GM19023 (cell line): ENCODE data around the gene TUBA4B.

Experiments
- ATAC-seq: cut with Tn5 transposase; IDR thresholded peaks from one replicate; pipeline ENCODE4 v1.9.1; 2021; ENCODE audit warnings: mild to moderate bottlenecking, moderate library complexity; ENCODE audit not compliant: unreplicated experiment

TUBA4B gene

DNA sequence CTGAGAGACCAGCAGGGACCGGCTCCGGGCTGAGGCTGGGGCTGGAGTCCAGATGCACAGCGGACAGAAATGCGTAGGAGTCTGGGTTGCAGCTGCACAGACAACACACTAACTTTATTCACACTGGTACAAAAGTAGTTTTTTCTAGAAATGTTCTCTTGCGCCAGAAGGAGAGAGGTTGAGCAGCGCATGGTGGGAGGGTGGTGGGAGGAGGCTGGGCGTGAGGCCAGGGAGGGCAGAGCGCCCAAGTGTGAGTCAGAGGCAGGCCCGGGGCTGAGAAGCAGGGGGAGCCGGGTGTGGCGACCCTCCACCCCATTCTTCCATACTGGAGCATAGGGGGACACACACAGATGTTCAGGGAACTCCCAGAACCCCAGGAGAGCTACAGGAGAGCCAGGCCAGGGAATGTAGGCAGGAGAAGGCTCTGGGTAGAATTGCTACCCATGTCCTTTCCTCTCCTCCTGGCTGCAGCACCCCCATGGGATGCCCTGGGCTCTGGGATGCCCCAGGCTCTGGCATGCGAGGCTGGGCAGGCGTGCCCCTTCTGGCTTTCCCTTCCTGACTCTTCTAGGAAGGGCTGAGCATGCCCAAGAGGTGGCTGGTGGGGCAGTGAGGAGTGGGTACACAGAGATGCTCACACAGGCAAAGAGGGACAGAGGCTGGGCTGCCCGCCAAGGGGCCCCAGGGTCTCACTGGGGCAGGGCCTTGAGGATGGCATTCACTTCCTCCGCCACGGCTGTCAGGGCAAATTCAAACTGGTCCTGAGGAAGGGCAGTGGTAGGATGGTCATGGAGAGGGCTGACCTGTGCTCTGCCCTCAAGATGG lies 36.7 kb downstream of the TUBA4B start:
- ATAC-seq = no peak

DNA sequence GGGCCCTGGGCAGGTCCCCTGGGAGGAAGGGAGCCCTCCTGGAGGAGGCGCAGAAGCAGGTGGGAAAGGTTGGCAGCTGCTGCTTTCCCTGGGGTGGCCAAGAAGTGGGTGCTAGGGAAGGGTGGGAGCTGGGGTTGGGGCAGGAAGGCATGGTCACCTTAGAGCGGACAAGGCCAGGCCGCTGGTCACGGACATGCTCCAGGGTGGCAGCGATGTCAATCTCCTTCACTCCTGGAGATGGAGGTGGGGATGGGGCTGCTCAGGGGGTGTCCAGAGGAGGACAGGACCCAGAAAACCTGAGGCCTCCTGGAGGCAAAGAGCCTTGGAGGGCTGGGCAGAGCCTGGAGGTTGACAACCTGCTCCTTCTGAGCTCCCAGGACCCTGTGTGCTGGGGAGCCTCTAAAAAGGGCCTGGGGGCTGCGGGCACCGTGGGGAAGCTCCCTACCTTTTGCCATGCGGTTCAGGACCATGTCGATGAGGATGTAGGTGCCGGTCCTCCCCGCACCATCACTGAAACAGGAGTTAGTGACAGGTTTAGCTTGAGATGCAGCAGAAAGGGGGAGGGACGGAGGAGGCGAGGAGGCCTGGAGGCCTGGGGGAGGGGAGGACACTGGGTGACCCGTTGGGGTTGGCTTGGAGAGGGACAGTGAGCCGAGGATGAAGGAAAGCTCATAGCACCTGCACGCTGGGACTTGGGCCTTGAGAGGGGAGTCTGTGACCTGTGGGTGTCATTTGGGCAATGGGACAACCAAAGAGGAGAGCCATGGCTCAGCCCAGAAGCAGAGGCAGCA lies 37.5 kb downstream of the TUBA4B start:
- no peak for ATAC-seq

DNA sequence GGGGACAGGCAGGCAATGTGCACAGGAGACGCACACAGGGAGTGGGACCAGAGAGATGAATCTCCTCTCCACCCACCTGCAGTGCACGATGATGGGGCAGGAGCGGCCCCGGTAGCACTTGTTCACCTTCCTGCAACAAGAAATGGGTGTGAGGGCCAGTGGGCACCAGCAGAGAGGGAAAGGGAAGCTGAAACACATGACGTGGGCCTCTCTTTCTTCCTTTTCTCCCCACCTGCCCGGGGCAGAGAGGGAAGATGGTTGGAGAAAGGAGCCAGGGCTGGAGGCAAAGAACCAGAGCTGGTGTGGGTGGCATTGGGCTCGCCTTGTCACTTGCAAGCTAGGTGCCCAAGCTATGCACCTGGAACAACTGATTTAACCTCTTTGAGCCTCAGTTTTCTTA lies 38.4 kb downstream of the TUBA4B start:
- ATAC-seq = no peak

DNA sequence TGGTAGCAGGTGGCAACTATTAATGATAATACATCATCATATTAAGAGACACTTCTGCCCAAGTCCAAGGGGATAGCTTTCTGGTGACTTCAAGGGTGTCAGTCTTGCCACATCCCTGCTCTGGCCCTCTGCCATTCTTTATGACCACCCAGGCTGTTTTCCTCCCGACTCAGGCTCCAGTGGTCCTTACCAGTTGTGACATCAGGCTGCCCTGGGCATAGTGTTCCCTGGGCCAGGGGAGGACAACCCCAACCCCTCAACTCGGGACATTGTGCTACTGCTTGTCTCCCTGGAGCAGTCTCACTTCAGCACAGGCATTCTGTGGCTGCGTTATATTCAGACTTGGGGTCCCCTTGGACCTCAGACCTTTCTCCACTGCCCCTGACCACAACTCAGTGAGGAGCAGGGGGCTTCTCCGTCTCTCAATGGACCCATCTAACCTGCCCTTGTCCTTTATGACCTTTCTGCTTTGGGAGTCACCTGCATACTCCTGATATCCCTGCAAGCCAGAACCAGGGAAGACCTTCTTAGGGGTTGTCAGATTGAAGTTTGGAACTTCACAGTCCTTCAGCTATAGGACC lies 39.0 kb downstream of the TUBA4B start:
- ATAC-seq = no peak

DNA sequence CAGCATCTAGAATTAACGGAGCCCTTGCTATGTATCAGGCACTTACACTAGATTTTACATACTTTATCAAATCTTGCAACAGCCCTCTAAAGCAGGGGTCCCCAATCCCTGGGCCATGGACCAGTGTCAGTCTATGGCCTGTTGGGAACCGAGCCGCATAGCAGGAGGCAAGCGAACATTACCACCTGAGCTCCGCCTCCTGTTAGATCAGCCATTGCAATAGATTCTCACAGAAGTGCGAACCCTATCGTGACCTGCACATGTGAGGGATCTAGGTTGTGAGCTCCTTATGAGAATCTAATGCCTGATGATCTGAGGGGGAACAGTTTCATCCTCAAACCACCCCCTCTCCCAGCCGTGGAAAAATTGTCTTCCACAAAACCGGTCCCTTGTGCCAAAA lies 39.6 kb downstream of the TUBA4B start:
- ATAC-seq = no peak

DNA sequence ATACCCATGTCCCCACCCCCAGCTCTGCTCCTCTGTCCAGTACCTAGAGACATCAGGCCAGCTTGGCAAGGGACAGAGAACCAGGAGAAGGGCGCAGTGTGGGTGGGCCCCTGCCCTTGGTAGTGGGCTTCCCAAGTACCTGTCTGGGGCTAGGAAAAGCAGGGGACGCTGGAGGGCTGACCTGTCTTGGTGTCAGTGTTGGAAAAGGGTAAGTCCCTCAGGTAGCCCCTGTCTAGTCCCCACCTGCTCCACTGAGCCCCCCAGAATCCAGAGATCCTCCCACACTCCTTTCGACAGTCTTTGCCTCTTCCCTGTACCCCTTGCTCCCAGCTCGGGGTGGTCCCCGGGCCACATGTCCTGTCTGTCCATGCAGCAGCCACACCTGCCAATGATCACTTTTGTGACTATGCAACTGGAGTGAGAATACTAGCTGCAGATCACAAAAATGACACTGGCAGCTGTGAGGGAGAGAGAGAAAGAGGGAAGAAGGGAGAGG lies 40.7 kb downstream of the TUBA4B start:
- no peak for ATAC-seq

DNA sequence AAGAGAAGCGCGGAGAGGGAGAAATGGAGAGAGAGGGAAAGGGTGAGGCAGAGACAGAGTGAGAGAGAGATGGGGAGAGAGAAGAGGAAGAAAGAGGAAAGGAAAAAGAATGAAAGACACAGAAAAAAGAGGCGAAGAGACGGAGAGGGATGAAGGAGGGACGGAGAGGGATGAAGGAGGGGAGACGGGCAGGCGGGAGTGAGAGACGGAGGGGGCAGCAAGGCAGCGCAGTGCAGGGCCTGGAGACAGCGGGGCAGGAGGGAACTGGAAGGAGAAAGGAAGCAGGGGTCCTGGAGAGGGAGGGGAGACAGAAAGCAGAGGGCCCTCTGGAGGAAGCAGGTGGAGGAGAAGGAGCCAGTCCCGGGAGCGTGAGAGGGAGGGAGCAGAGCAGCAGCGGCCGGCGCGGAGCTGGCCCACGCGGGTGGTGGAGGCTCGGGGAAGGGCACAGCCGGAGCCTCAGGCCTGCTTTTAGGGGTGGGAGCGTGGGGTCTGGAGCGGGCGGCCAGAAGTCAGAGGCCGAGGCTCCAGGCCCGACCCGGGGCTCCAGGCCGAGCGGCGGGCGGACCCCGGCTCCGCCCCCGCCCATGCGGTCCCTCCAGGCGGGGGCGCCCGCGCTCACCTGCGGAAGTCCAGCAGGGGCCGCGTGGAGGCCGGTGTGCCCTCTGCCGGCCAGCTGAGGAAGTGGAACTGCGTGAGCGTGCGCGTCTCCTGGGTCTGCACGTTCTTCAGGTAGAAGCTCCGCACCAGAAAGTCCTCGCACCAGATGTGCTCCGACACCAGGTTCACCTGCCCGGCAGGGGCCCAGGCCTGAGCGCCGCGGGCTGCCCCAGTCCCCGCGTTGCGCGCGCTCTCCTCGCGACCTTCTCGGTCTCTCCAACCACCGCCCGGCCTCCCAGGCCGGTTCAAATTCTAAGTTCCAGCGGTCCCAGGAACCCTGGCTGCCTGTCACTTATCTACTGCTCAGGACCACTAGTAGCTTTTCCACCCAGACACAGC lies 41.6 kb downstream of the TUBA4B start:
- ATAC-seq = peak; percentile 85

DNA sequence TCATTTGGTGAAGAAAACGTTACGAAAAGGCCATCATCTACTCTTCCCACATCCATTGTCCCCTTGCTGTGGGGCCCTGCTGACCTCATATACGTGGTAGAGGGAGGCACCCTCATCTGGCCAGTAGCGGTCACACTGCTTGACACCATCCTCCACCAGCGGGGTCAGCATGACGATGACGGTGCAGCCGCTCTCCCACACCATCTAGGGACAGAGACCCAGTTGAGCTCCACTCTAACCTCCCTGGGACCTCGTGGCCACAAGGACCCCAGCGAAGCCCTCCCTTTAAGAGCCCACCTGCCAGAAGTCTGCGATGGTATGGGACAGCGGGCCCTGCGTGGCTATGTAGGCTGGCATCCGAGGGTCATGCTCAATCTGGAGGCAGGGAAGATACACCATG lies 43.1 kb downstream of the TUBA4B start:
- no peak for ATAC-seq

DNA sequence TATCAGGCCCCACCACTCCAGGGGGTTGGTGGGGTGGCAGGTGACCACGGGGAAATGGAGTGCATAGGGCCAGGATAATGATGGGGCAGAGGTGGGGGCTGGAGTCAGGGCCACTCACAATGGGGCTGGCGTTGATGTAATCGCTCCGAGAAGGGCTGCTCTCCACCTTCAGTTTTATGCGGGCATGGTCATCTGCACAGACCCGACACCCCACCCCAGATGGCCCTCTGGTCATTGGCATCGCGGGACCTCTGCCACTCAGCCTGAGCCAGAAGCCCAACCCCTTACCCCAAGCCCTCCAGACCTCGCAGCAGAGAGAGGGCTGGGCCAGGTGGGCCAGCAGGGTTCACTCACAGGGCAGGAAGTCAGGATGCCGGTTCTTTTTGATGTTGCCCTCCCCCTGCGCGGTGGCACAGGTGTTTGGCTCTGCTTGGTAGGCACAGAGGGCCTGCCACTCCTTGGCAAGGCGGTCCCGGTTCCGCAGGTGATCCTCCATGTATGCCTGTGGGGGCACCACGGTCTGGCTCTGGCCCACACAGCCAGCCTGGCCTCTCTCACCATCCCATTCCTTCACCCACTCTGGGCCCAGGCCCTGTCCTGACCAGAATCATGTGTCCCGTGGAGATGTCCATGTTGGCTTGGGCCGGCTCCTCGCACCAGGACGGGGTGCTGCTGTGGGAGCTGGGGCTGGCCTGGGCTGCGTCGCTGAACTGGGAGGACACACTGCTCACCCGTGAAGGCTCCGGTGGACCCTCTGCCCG lies 43.8 kb downstream of the TUBA4B start:
- no peak for ATAC-seq

DNA sequence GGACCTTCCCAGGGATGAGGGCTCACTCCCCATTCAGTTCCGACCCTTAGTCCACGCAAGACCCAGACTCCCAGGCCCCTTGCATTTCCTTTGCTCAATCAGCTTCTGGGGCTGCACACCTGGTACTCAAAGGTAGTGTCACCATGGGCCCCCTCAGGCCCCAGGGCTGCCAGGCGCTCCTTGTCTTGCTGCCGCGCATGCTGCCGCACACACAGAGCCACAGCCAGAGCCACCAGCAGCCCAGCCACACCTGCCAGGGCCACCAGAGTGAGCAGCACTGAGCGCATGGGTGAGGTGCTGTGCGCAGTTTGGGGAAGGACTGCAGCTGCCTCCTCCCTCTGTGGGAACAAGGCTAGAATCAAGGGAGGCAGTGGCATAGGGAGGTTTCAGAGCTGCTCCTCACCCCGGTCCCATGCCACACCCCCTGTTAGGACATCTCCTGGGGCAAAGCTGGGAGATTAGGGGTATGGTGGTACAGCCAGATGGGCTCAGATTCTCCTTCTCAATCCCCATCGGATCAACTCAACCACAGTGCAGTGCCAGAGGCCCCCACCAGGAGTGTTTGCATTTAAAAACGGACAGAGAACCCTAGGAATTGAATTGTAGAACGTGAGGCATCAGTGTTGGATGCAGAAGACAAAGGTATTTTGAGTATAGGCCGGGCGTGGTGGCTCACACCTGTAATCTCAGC lies 44.9 kb downstream of the TUBA4B start:
- ATAC-seq = no peak

DNA sequence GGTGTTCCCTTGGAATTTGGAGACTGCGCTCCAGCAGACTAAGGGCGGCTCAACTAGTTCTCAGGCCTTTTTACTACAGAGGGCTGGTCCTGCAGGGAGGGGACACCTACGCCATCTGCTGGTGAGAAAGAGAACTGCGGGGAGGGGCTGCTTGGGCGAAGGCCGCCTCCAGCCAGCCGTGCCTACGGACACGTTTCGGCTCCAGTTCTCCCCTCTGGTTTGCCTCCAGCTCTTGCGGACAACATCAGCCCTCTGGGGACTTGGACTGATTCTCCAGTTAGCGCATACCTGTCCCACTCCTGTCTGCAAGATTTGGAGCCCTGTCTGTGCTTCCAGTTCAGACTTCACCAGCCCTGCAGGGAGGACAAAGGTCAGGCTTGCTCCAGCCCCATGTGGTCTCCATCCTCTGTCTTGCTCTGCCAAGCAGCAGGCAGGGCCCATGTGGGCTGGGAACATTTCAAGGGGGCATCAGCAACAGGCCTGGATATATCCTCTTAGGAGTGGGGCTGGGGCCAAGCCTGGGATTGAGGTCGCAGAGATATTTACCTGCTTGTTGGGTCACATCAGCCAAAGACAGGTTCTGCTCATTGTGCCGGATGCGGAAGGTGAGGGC lies 45.8 kb downstream of the TUBA4B start:
- peak; percentile 51 for ATAC-seq

DNA sequence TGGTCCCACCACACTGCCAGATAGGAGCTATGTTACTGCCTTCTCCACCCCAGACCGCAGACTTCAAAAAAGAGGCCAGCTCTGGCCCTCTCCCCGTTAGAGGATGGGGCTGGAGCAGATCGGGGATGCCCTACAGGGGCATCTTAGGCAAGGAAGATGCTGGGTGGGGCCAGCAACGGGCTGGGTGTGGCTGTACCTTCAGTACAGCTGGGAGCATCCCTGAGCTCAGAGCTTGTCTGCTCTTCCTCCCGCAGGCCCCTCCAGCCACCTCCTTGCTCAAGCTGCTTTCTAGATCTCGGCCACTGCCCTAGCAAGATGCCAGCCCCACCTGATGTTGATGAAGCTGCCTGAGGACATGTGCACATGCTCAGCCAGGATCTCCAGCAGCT lies 46.3 kb downstream of the TUBA4B start:
- no peak for ATAC-seq

DNA sequence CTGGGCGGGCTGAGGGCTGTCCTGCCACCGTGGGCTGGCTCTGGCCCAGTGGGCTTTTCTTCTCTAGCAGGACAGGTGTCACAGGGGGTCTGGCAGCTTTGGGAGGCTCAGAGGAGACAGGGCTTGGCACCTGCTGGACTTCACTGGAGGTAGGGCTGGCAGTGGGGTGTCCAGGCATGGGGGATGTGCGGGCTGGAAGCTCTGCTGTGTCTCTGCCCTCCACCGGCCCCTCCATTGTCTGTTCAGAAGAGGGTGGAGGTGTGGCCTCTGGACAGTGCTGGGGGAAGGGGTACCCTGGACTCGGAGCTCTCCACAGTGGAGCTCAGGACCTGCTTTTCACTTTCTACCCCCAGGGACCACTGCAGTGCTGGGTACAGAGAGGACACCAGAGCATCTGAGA lies 47.0 kb downstream of the TUBA4B start:
- no peak for ATAC-seq

DNA sequence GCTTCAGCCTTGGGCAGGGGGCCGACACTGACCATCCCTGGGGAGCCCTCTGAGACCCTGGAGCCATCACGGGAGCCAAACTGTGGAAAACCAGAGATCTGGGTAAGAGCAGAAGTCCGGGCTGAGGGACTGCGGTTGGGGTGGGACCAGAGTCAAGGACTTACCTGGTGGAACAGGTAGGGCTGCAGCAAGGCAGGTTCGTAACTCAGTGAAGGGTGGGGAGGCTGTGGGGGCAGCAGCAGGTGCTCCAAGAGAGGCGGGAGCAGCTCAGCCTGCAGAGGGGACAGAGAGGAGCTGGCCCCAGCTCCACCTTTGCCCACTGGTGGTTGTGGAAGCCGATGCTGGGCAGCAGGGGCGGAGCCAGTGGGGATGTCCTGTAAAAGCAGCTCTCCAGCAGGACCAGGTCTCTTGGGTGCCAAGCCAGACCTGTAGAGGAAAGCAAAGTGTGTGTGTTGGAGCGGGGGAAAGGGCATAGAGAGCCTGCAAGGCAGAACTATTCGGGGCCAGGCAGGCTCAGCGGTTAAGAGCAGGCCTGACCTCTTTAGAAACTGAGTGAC lies 49.4 kb downstream of the TUBA4B start:
- ATAC-seq = no peak

DNA sequence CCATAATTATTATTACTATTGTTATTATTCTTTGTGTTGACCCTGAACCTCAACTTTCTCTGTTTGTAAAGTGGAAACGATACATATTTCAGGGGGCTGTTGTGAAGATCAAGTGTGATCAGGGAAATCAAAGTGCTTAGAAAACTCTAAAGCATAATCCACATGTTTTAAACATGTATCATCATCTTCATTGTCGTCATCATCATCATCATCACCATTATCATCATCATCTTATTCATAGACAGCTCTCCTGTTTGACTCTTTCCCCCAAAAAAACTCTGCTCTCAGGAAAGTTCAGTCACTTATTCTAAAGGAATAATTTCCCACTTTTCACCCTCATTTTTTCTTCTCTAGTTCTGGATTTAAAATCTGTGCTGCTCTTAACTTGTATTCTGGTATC lies 51.2 kb downstream of the TUBA4B start:
- ATAC-seq = no peak

DNA sequence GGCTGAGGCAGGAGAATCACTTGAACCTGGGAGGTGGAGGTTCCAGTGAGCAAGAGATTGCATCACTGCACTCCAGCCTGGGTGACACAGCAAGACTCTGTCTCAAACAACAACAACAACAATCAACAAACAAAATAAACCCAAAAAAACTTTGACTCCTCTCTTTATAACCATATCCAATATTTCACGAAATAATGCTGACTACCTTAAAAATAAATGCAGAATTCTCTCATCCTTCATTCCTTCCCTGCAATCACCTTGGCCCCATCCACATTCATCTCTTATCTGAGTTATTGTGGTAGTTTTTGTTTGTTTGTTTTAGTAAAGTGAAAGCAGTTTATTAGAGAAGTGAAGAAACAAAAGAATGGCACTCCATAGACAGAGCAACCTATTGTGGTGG lies 53.0 kb downstream of the TUBA4B start:
- ATAC-seq = no peak

DNA sequence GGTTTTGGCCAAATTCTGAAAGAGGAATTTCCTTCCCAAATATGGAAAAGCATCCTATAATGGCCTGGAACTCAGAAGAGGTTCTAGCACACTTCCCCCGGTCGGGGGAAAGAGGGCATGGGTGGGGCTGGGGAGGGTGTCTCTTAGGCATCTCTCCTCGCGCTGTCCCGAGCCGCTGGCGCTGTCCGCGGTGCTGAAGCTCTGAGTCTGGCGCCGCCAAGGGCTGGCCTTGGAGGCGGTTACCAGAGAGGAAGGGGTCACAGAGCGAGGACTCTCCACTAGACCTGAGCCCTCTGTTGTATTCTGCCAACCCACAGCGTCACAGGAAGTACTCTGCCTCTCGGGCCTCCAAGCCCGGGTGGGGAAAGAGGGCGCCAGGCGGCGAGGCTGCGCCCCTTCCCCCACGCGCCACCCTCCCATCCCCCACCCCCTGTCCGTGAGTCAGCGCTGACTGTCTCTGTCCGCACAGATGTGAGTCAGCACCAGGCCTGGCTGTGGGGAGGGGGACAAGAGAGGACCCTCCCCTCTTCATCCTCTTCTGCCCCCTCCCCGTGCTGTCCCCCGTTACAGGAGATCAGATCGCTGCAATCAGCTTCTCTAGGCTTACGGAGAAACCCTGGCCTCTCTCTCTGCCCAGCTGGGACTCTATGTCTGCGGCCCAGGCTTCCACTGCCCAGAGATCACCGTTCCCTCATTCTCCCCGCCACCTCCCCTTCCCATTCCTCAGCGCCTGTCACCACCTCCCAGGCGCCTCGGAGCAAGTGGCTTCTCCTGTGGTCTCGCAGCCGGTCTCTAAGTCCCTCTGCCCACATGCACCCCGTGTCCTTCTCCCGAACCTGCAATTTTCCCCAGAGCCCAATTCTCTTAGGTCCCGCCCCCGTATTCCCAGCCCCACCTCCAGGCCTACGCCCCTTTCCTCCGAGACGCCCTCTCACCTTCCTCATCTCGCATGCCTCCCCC lies 55.4 kb downstream of the TUBA4B start:
- no peak for ATAC-seq
